ES-I3 (cell line): ENCODE results near the gene COL6A6.
"Not testable (repeated sequence)": the region's sequence is repeated elsewhere in the genome, so short reads cannot be mapped to it uniquely, and the experiment has no call there.

Experiments
- H3K36me3 ChIP-seq: 2 replicates; pipeline ENCODE4 v1.6.1; 2013; ENCODE audit warnings: mild to moderate bottlenecking, low read length, control low read depth, moderate library complexity; ENCODE audit not compliant: insufficient read depth
- H3K4me1 ChIP-seq: 2 replicates; pipeline ENCODE4 v1.6.1; 2013; ENCODE audit warnings: mild to moderate bottlenecking, control low read depth, low read length; ENCODE audit not compliant: insufficient read depth
- H3K9ac ChIP-seq: 2 replicates; pipeline ENCODE4 v1.6.1; 2013; ENCODE audit warnings: low read depth, mild to moderate bottlenecking, low read length, moderate library complexity
- H3K9me3 ChIP-seq: 2 replicates; pipeline ENCODE4 v1.6.1; 2013; ENCODE audit warnings: mild to moderate bottlenecking, low read length, moderate library complexity; ENCODE audit not compliant: control insufficient read depth, insufficient read depth

Gene COL6A6

DNA sequence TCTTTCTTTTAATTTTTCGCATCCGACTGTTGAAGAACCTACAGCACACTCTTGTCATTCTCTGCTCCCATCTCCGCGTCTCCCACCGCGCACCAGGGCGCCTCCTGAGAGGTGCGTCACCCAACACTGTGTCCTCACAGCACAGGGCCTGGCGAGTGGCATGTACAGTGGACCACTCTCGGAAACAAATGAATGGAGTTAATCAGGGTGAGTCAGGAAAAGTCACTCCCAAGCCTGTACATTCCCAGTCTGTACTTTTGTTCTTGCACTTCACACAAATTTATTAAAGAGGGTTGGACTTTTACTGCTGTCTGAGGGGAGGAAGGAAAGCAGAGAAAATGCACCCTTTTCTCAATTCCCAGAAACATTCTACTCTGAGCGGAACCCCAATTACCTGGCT is 625 bp downstream of the COL6A6 start:
- no peaks in the 10 kb centered on the region for H3K4me1 ChIP-seq
- no peaks in the 10 kb centered on the region for H3K9me3 ChIP-seq
- H3K36me3 ChIP-seq, result no peaks in the 10 kb centered on the region
- peak overlapping the region; percentile 70; the same call in 1 of the 2 replicates for H3K9ac ChIP-seq

DNA sequence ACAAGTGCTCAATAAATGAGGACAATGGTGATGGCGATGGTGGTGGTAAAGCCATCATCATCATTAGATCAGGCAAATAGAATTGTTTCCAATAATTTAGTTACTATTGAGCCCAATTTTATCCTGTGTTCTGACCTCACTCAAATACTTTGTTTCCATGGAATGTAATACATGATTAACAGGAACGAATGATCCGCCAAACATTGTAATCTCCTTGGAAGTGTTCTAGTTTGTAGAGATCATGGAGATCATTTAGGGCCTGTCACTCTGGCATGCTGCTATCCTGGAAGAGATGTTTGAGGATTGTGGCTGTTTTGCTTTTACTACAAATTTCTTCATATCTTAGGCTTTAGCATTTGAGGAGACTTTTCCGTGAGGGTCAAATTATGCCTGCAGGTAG is 2.8 kb downstream of the COL6A6 start:
- Histone ChIP-seq H3K36me3 (no peaks in the 10 kb centered on the region), H3K9ac (no peak overlapping the region), H3K4me1 (no peaks in the 10 kb centered on the region), H3K9me3 (no peaks in the 10 kb centered on the region)

DNA sequence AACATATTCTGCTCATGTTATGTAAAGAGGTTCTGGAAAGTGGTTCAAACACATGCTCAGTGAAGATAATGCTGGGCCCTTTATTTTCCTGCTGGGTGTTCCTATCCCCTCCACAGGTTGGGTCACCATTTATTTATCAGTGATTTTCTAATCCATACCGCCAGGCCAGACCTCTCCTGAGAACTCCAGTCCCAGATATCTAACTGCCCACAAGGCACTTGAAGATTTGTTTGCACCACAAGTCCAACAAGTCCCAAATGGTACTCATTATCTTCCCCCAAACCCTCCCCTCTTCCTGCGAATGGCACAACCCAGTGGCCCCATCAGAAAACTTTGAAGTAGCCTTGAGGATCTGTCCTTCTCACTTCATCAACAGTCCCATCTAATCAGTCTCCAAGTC is 5.4 kb downstream of the COL6A6 start:
- no peaks in the 10 kb centered on the region for H3K4me1 ChIP-seq
- H3K9me3 ChIP-seq, result no peaks in the 10 kb centered on the region
- H3K9ac ChIP-seq, result no peak overlapping the region
- H3K36me3 ChIP-seq, result no peaks in the 10 kb centered on the region

DNA sequence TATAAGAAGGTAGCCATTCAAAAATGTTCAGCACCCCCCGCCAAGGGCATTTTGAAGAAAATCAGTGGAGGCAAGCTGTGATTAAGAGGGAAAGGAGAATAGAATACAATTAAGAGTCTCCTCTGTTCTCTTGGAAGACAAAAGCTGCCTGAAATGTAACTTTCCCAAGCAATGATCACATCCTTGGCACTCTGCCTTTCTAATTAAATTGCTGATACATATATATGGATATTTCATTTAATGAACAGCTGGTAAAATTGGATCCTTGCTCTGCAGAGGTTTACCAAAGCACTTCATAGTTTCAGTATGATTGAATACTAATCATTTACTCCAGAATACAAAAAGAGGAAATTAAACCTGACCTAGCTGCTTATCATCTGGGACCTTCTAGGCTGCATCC is 10.4 kb downstream of the COL6A6 start:
- Histone ChIP-seq H3K36me3 (no peaks in the 10 kb centered on the region), H3K9ac (no peak overlapping the region), H3K4me1 (peaks cover 10% of the 10 kb centered on the region; the same call in 1 of the 2 replicates), H3K9me3 (no peaks in the 10 kb centered on the region)

DNA sequence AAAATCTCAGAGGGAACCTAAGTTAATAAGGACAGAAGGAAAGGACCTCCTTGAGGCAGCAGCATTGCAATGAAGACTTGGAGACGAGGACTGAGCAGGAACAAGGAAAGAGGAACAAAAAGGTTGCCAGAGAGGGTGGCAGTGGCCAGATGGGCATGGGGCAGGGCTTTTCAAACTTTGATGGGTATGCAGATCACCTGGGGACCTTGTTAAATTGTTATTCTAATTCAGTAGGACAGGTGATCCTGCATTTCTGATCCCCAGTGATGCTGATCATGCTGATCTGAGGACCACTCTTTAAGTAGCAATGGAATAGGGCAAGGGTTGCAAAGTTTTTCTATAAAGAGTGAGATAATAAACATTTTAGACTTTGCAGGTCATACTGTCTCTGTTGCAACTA is 11.1 kb downstream of the COL6A6 start:
- Histone ChIP-seq H3K9me3 (no peaks in the 10 kb centered on the region), H3K36me3 (no peaks in the 10 kb centered on the region), H3K9ac (no peak overlapping the region), H3K4me1 (peaks cover 10% of the 10 kb centered on the region; the same call in 1 of the 2 replicates)

DNA sequence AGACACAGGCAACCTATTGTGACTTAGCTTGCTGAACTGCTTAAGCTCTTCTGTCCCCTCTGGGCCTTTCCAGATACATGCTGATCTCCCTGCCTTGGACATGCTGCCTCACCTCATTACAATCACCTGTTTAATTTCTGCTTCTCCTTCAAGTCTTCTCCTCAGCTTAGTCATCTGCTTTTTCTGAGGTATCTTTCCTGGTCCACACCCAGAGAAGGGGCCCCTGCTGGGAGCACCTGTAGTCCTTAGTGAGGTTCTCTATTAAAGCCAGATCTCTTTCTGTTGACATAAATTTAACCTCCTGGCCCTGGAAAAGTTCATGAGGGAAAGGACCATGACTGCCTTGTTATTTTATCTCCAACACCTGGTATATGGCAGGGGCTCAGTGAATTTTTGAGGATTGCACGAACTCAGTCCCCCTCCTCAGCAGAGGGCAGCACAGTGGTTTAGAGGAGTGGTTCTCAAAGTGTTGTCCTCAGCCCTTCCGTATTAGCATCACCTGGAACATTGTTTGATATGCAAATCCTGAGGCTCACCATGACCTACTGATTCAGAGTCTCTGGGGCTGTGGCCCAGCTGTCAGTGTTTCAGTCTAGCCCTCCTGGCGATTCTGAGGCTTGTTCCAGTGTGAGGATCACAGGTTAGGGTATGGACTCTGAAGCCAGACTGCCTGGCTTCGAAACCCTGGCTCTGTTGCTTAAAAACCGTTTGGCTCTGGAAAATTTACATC is 12.7 kb downstream of the COL6A6 start:
- Histone ChIP-seq H3K4me1 (peaks cover 10% of the 10 kb centered on the region; the same call in 1 of the 2 replicates), H3K9ac (no peak overlapping the region), H3K9me3 (no peaks in the 10 kb centered on the region), H3K36me3 (no peaks in the 10 kb centered on the region)

DNA sequence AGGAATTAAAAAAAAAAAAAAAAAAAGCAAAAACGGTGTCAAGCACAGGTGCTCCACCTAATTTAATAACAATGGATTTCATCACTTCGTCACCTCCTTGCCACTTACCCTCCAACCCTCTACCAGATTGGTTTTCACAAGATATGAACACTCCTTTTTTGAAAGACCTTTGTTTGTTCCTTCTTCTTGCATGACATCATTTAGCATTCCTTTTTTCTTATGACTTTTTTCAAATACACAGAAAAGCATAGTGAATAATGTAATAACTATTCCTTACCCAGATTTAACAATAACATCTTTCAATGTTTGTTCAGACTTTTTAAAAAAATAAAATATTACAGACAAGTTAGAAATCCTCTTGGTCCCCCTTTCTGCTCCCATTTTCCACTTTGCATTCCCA is 16.3 kb downstream of the COL6A6 start:
- no peaks in the 10 kb centered on the region for H3K9me3 ChIP-seq
- H3K4me1 ChIP-seq, result peaks cover 10% of the 10 kb centered on the region; the same call in 1 of the 2 replicates
- H3K36me3 ChIP-seq, result no peaks in the 10 kb centered on the region
- no peak overlapping the region for H3K9ac ChIP-seq

DNA sequence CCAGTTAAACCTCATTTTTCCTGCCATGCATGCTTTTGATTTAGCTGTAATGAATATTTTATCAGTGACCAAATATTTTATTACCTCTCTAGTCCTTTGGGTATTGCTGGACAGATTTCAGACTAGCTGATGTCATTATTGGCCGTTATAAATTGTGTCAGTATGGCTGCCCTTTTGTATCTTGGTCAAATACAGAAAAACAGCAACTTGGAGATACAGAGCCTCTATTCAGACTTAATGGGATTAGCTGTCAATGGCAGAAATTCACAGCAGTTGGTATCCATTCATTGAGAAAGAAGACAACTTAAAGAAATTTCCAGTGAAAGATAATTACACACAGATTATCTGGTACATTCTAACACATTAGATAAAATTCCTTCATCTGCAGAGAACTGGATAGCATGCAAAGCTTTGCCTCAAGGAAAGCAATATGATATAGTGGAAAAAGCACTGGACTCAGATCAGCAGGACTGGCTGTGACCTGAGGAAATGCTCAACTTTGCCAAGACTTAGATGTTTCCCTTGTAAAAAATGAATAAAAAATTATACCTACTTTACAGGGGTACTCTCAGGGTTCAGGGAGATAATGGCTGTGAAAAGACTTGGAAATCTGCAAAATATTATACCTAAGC is 20.8 kb downstream of the COL6A6 start:
- Histone ChIP-seq H3K9me3 (no peaks in the 10 kb centered on the region), H3K4me1 (no peaks in the 10 kb centered on the region), H3K36me3 (no peaks in the 10 kb centered on the region), H3K9ac (no peak overlapping the region)

DNA sequence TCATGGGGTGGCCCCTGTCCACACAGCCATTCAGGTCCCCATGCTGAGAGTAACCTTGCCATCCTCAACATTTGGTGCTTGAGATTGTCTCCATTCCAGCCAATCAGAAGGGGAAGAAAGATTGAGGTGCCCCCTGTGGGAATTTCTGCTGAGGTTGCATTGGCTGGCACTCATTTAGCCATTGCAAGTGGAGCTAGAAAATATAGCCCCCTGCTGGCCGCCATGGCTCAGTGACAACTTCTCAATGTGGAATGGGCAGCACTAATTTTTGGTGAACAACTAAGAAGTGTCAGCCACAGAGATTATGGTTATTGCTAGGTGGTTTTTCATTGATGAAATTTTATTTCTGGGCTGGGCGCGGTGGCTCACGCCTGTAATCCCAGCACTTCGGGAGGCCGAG is 22.0 kb downstream of the COL6A6 start:
- no peaks in the 10 kb centered on the region for H3K36me3 ChIP-seq
- H3K9ac ChIP-seq, result no peak overlapping the region
- H3K9me3 ChIP-seq, result no peaks in the 10 kb centered on the region
- H3K4me1 ChIP-seq, result no peaks in the 10 kb centered on the region

DNA sequence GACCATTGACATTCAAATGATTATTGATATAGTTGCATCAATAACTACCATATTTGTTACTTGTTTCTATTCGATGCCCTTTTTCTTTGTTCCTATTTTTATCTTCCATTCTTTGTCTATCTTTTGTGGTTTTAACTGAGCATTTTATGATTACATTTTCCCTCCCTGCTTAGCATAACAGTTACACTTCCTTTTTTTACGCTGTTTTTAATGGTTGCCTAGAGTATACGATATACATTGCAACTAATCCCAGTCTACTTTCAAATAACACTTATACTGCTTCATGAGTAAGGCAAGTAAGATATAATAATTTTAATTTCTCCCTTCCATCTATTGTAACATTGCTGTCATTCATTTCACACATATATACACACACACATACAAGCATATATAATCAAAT is 26.3 kb downstream of the COL6A6 start:
- Histone ChIP-seq H3K9me3 (no peaks in the 10 kb centered on the region), H3K9ac (no peak overlapping the region), H3K4me1 (no peaks in the 10 kb centered on the region), H3K36me3 (no peaks in the 10 kb centered on the region)

DNA sequence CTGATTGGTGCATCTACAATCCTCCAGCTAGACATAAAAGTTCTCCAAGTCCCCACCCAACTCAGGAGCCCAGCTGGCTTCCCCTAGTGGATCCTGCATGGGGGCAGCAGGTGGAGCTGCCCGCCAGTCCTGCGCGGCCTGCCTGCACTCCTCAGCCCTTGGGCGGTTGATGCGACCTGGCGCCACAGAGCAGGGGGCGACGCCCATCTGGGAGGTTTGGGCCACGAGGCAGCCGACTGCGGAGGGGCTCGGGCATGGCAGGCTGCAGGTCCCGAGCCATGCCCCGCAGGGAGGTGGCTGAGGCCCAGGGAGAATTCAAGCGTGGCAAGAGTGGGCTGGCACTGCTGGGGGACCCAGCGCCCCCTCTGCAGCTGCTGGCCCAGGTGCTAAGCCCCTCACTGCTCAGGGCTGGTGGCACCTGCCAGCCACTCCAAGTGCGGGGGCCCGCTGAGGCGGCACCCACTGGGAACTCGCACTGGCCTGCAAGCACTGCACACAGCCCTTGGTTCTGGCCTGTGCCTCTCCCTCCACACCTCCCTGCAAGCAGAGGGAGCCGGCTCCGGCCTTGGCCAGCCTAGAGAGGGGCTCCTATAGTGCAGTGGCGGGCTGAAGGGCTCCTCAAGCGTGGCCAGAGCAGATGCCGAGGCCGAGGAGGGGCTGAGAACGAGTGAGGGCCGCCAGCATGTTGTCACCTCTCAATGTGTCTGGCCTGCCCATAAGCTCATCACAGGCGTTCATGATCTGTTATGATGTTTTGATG is 30.1 kb downstream of the COL6A6 start:
- Histone ChIP-seq H3K4me1 (no peaks in the 10 kb centered on the region), H3K36me3 (no peaks in the 10 kb centered on the region), H3K9me3 (no peaks in the 10 kb centered on the region), H3K9ac (no peak overlapping the region)

DNA sequence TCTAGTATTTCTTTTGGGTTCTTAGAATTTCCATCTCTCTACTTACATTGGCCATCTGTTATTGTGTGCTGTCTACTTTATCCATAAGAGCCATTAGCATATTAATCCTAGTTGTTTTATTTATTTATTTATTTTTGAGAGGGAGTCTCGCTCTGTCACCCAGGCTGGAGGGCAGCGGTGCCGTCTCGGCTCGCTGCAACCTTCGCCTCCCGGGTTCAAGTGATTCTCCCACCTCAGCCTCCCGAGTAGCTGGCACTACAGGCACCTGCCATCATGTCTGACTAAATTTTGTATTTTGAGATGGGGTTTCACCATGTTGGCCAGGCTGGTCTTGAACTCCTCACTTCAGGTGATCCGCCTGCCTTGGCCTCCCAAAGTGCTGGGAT is 30.7 kb downstream of the COL6A6 start:
- not testable (repeated sequence) for H3K9ac ChIP-seq, H3K36me3 ChIP-seq, H3K4me1 ChIP-seq, H3K9me3 ChIP-seq

DNA sequence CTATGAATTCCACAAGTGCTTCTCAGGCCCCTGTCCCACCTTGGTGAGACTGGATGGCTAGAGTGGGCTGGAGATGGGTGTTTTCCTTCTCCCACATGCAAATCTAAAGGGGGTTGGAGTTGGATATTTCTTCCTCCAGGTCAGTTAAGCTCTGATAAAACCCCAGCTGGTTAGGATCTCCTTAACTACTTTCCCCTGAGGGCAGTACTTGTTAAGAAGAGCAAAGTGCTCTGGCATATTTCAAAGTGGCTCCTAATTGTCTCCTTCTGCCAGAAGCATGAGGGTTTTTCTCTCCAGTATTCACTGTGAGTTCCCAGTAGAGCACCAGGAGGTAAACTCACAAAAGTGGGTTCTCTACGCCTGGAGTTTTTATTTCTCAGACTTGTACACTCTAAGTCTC is 31.4 kb downstream of the COL6A6 start:
- Histone ChIP-seq H3K9me3 (no peaks in the 10 kb centered on the region), H3K36me3 (no peaks in the 10 kb centered on the region), H3K9ac (no peak overlapping the region), H3K4me1 (no peaks in the 10 kb centered on the region)

DNA sequence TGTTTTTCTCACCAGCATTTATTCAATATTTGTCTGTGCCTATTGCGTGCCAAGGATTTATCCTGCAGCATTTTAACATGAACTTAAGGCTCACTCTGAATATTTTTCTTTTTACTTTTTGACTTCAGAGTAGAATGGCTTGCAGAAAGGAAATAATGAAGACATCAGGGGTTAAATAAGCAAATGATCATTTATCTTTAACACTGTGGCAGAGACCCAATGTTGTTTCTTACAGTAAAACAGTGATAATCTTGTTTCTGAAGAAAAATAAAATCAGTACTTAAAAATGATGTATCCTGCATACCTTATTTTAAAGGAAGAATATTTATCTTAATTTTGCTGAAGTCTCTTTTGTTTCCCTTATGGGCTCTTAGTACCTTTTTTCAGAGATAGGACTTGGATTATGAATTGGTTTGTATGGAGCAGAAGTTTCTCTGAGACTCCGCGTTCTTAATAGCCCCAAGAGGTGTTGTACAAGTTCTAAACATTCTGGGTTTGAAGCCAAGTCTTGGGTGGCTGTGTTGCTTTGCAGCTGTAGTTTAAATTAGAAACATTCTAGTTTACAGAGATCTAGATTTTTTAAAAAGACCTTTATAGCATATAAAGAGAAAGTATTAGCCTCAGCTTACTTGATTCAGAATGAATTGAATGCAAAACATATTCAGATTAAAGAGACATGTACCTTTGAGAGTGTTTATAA is 40.5 kb downstream of the COL6A6 start:
- no peaks in the 10 kb centered on the region for H3K4me1 ChIP-seq
- no peaks in the 10 kb centered on the region for H3K9me3 ChIP-seq
- no peak overlapping the region for H3K9ac ChIP-seq
- no peaks in the 10 kb centered on the region for H3K36me3 ChIP-seq
